Memory B cell (primary cell): ENCODE results near the gene CLHC1.
"Not testable (repeated sequence)": the region's sequence is repeated elsewhere in the genome, so short reads cannot be mapped to it uniquely, and the experiment has no call there.

Experiments used
- ATAC-seq: fragments of 150-1000 bp; cut with Tn5 transposase; 2 replicates; pipeline ENCODE4 v1.10.0; 2021; ENCODE audit warnings: low read depth, mild to moderate bottlenecking, moderate library complexity
- DNase-seq, 2 donors: peaks; one replicate each; pipeline ENCODE4 v3.0.0; 2022; ENCODE audit warnings: low spot score in 2 of 2
- H3K27ac Mint-ChIP-seq: one replicate; pipeline ENCODE4 v1.8.0; 2022; ENCODE audit warnings: mild to moderate bottlenecking, moderate library complexity, mixed read lengths
- H3K27me3 Mint-ChIP-seq: one replicate; pipeline ENCODE4 v1.8.0; 2022; ENCODE audit warnings: mixed read lengths
- H3K36me3 Mint-ChIP-seq: one replicate; pipeline ENCODE4 v1.8.0; 2022; ENCODE audit warnings: mild to moderate bottlenecking, mixed read lengths
- H3K4me1 Mint-ChIP-seq: one replicate; pipeline ENCODE4 v1.8.0; 2022; ENCODE audit warnings: mixed read lengths
- H3K4me3 Mint-ChIP-seq: one replicate; pipeline ENCODE4 v1.8.0; 2022; ENCODE audit warnings: mild to moderate bottlenecking, moderate library complexity, mixed read lengths
- H3K9me3 Mint-ChIP-seq: one replicate; pipeline ENCODE4 v1.8.0; 2022; ENCODE audit warnings: mixed read lengths

CLHC1 gene

DNA sequence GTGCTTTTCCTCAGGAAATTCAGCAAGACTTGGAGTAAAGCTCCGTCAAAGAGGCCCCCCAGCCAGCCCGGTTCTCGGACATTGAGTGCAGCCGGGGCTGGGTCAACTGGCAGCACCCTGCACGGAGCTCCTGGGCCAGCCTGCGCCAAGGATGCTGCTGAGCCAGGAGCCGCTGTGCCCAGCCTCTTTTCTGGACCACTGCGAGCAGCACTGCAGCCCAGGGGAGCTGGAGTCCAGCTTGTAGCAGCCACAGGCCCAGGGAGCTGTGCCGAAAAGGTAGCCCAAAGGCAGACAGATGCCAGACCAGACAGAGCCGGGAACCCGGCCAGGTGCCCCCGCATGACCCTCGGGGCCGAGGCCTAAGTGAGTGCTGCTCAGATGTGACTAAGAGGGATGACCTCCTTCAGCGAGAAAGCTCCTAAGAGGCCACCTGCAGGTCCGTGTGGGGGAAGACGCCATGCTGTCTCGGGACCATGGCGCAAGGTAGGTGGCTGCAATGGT lies 7.3 kb downstream of the CLHC1 start:
- Mint-ChIP-seq H3K4me3 (no peak overlapping the region), H3K27me3 (no peaks in the 10 kb centered on the region), H3K36me3 (no peaks in the 10 kb centered on the region), H3K4me1 (peaks cover 16% of the 10 kb centered on the region), H3K27ac (no peak overlapping the region), H3K9me3 (no peaks in the 10 kb centered on the region)
- DNase-seq (no peak), ATAC-seq (no peak)

DNA sequence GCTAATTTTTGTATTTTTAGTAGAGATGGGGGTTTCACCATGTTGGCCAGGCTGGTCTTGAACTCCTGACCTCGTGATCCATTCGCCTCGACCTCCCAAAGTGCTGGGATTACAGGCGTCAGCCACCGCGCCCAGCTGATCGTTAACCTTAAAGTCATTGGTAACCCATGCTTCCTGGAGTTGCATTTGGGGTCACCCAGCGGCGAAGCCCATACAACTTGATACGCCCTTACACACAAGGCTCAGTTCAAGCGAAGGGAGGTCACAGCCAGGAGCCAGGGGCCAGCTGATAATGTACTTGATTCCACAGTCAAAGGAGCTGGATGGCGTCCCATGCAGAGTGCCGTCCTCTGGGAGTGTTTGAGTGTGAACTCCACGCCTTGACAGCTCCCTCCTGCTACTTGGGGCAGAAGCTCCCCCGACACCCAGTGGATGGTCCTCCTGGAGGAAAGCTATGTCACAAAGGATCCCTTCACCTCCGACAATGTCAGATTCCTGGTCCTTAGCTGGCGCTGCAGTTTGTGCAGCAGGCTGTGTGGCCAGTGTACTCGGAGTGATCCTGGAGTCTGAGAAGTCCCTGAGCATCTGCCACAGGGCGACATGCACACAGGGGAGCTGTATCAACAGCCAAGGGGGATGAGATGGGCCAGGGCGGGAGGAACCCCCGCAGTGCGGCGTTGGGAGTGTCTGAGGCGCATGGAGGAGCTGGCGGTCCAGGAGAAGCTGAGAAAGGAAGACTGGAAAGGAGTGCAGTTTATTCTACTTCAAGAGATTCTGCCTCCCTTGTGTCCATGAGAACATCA lies 7.9 kb downstream of the CLHC1 start:
- Mint-ChIP-seq H3K36me3 (no peaks in the 10 kb centered on the region), H3K27me3 (no peaks in the 10 kb centered on the region), H3K4me3 (peak overlapping the region; percentile 86), H3K27ac (peak overlapping the region; percentile 75), H3K9me3 (no peaks in the 10 kb centered on the region), H3K4me1 (peaks cover 16% of the 10 kb centered on the region)
- ATAC-seq (no peak), DNase-seq (peak; percentile 3 to 31)

DNA sequence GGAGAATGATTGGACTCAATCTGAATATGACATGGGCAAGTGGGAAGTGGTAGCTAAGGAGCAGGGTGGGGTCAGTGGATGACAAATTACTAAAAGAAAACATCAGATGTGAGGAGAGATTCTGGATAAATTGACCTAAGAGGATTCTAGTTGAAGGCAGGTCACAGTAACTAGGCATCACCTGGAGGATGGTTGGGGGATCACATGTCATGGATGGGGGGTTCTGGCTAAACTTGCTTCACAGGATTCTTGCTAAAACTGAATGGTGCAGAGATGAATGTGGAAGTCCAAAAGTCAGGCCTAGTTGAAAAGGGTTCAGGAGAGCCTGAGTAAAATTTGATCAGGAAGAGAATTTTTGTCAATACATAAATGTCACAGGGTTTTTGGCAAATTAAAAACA lies 18.3 kb downstream of the CLHC1 start:
- Mint-ChIP-seq H3K9me3 (no peaks in the 10 kb centered on the region), H3K27me3 (no peaks in the 10 kb centered on the region), H3K36me3 (no peaks in the 10 kb centered on the region), H3K4me1 (no peaks in the 10 kb centered on the region), H3K4me3 (no peak overlapping the region), H3K27ac (peak overlapping the region; percentile 10)
- ATAC-seq, result no peak
- no peak for DNase-seq

DNA sequence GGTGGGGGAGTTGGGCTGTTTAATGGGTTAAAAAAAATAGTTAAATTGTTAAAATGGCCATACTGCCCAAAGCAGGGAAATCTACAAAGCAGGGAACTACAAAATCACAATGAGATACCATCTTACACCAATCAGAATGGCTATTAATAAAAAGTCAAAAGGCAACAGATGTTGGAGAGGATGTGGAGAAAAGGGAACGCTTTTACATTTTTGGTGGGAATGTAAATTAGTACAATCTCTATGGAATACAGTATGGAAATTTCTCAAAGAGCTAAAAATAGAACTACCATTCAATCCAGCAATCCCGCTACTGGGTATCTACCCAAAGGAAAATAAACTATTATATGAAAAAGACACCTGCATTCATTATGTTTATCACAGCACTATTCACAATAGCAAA lies 27.1 kb downstream of the CLHC1 start:
- H3K9me3 Mint-ChIP-seq, result peaks cover 10% of the 10 kb centered on the region
- no peak overlapping the region for H3K27ac Mint-ChIP-seq
- ATAC-seq, result no peak
- no peaks in the 10 kb centered on the region for H3K4me1 Mint-ChIP-seq
- no peak overlapping the region for H3K4me3 Mint-ChIP-seq
- H3K36me3 Mint-ChIP-seq, result peaks cover 19% of the 10 kb centered on the region
- DNase-seq, result no peak
- no peaks in the 10 kb centered on the region for H3K27me3 Mint-ChIP-seq

DNA sequence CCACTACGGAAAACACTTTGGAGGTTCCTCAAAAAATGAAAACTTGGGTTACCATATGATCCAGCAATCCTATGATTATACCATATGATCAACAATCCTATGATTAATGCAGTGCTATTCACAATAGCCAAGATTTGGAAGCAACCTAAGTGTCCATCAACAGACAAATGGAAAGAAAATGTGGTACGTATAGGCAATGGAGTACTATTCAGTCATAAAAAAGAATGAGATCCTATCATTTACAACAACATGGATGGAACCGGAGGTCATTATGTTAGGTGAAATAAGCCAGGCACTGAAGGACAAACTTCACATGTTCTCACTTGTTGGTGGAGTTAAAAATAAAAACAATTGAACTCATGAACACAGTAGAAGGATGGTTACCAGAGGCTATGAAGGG lies 27.6 kb downstream of the CLHC1 start:
- no peak for DNase-seq
- Mint-ChIP-seq H3K9me3 (peaks cover 11% of the 10 kb centered on the region), H3K27me3 (no peaks in the 10 kb centered on the region), H3K27ac (no peak overlapping the region), H3K4me3 (no peak overlapping the region), H3K36me3 (peaks cover 23% of the 10 kb centered on the region), H3K4me1 (no peaks in the 10 kb centered on the region)
- no peak for ATAC-seq

DNA sequence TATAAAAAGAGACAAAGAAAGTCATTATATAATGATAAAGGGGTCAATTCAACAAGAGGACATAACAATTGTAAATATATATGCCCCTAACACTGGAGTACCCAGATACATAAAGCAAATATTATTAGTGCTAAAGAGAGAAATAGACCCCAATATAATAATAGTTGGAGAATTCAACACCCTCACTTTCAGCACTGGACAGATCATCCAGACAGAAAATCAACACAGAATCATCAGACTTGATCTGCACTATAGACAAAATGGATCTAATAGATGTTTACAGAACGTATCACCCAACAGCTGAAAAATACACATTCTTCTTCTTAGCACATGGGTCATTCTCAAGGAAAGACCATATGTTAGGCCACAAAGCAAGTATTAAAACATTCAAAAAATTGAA lies 31.7 kb downstream of the CLHC1 start:
- H3K9me3 Mint-ChIP-seq, result peaks cover 12% of the 10 kb centered on the region
- ATAC-seq (no peak), DNase-seq (no peak)
- H3K27ac Mint-ChIP-seq, result no peak overlapping the region
- no peaks in the 10 kb centered on the region for H3K4me1 Mint-ChIP-seq
- H3K36me3 Mint-ChIP-seq, result peaks cover 30% of the 10 kb centered on the region
- H3K4me3 Mint-ChIP-seq, result no peak overlapping the region
- H3K27me3 Mint-ChIP-seq, result no peaks in the 10 kb centered on the region

DNA sequence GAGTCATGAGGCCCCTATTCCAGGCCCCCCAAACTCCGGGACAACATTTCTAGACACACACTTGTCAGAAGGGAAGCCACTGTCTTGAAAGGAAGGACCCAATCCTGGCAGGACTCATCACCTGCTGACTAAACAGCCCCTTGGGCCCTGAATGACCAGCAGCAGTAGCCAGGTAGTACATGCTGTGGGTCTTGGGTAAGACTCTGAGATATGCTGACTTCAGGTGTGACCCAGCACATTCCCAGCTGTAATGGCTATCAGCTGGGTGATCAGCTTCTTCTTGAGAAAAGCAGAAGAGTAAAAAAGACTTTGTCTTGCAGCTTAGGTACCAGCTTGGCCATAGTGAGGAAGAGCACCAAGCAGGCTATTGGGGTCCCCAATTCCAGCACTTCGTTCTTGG lies 35.6 kb downstream of the CLHC1 start:
- H3K9me3 Mint-ChIP-seq, result peaks cover 13% of the 10 kb centered on the region
- no peaks in the 10 kb centered on the region for H3K4me1 Mint-ChIP-seq
- H3K27me3 Mint-ChIP-seq, result no peaks in the 10 kb centered on the region
- no peak for DNase-seq
- peaks cover 25% of the 10 kb centered on the region for H3K36me3 Mint-ChIP-seq
- H3K4me3 Mint-ChIP-seq, result no peak overlapping the region
- no peak for ATAC-seq
- H3K27ac Mint-ChIP-seq, result no peak overlapping the region

DNA sequence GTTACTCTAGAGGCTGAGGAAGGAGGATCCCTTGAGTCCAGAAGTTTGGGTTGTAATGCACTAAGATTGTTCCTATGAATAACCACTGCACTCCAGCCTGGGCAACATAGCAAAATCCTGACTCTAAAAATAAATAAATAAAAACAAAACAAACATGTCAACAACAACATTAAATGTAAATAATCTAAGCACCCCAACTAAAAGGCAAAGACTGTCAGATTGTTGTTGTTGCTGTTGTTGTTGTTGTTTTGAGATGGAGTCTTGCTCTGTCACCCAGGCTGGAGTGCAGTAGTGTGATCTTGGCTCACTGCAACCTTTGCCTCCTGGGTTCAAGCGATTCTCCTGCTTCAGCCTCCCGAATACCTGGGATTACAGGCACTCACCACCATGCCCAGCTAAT lies 40.2 kb downstream of the CLHC1 start:
- H3K27me3 Mint-ChIP-seq, H3K27ac Mint-ChIP-seq, ATAC-seq, H3K4me3 Mint-ChIP-seq, H3K9me3 Mint-ChIP-seq, H3K4me1 Mint-ChIP-seq, DNase-seq: not testable (repeated sequence)
- peaks cover 16% of the 10 kb centered on the region for H3K36me3 Mint-ChIP-seq

DNA sequence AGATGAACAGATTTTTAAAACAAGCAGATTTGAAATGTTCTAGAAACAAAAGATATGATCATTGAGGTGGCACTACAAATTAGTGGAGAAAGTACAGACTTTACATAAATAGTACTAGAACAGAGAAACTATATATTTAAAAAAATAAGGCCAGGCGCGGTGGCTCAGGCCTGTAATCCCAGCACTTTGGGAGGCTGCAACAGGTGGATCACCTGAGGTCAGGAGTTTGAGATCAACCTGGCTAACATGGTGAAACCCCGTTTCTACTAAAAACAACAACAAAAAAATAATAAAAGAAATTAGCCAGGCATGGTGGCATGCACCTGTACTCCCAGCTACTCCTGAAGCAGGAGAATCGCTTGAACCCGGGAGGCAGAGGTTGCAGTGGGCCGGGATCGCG lies 45.3 kb downstream of the CLHC1 start:
- not testable (repeated sequence) for ATAC-seq, DNase-seq, H3K4me3 Mint-ChIP-seq, H3K9me3 Mint-ChIP-seq, H3K27ac Mint-ChIP-seq, H3K4me1 Mint-ChIP-seq, H3K27me3 Mint-ChIP-seq
- H3K36me3 Mint-ChIP-seq, result peaks cover 14% of the 10 kb centered on the region

DNA sequence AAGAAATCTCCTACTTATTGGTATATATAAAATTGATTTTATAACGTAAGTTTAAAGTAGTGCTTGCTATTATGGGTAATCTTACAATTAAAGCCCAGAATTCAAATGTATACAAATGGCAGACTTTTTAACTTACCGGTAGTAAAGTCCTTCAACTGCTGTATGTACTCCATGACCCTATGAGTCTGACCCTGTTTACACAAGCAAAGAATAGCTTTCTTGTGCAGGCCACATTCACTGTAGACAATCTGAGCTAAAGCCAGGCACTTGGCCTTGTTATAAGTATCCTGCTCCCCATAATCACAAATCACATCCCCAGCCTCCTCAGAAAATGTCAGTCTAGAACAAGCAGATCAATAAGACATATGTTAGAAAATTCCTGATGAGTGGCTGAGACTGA lies 51.7 kb downstream of the CLHC1 start:
- Mint-ChIP-seq H3K36me3 (no peaks in the 10 kb centered on the region), H3K27ac (no peak overlapping the region), H3K27me3 (no peaks in the 10 kb centered on the region), H3K4me3 (no peak overlapping the region), H3K9me3 (no peaks in the 10 kb centered on the region), H3K4me1 (peaks cover 9% of the 10 kb centered on the region)
- DNase-seq (no peak), ATAC-seq (no peak)

DNA sequence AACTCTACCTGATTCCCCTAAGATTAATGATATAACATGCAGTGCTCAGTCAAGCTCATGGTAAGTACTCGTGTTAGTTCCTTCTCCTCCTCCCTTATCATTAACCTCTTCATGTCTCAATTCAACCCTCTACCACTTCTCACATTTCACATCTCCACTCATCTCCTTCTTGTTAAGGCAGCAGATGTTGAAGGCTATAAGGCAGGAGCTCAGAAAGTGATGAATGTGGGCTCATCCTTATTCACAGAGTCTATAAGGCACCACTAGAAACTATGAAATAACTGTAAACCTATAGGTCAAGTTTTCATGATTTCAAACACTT lies 56.0 kb downstream of the CLHC1 start:
- no peaks in the 10 kb centered on the region for H3K9me3 Mint-ChIP-seq
- no peaks in the 10 kb centered on the region for H3K36me3 Mint-ChIP-seq
- H3K4me1 Mint-ChIP-seq, result peaks cover 9% of the 10 kb centered on the region
- no peak for DNase-seq
- peak; percentile 12 for ATAC-seq
- H3K4me3 Mint-ChIP-seq, result peak overlapping the region; percentile 30
- H3K27me3 Mint-ChIP-seq, result no peaks in the 10 kb centered on the region
- peak overlapping the region; percentile 51 for H3K27ac Mint-ChIP-seq

DNA sequence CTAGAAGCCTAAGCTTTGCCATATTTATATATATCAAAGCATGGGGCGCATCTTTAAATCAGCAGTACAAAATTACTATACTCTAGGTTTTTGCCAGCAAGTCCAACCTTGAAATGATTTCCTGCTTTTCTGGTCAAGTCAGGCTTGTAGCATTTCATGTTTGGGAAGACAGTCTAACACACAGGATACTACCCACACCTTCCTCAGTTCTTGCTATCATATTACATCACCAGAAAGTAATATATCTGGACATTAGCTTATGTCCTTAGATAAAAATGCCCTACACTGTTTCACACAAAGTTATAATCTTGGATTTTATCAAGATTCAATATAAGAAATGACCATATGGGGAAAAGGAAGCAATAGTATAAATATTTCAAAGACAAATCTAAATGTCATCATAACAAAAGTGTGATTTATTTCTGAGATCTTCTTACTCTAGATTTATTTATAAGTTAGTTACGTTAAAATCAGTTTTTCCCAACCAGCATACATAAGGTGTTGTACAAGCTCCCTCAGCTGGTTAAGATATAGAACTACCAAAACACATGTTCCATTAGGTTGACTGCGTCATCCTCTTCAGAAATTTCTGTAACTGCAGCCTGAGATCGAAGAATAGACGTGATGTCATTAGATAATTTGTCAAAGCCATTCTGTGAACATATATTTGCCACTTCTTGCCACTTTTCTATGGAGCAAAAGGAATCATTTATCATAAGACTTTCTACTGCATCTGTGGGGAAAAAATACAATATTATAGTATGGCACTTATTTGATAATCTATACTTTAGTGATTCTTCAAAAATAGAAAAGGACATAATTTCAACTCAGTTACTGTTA lies 56.6 kb downstream of the CLHC1 start:
- Mint-ChIP-seq H3K4me3 (no peak overlapping the region), H3K9me3 (no peaks in the 10 kb centered on the region), H3K27ac (peak overlapping the region; percentile 51), H3K36me3 (no peaks in the 10 kb centered on the region), H3K4me1 (peaks cover 7% of the 10 kb centered on the region), H3K27me3 (no peaks in the 10 kb centered on the region)
- peak in 1 of 2 donors; percentile 28 for DNase-seq
- peak; percentile 95 for ATAC-seq

DNA sequence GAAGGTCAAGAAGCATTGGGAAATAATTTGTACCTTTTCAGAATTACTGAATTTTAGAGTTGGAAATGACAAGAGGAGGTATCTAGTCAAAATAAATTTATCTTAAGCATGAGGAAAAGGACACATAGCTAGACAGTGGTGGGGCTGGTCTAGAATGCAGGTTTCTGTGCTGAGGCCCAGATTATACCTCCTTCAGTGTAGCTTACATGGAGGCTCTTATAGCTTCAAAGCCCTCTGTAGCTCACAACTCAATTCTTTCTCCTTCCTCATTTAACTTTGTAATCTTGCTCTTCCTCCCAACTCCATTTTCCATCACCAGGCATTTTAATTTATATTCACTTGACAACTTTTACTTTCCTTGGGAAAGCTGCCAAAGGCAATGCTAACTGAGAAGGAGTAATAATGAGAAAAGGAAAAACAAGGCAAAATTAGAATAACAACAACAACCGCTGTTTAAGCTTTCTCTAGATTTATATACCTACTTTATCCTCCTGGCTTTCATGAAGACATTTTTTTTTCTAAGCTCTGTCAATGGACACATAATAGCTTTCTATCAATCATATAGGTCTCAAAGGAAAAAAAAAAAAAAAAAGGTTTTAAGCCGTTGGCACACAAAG lies 58.5 kb downstream of the CLHC1 start:
- ATAC-seq (no peak), DNase-seq (no peak)
- peaks cover 7% of the 10 kb centered on the region for H3K4me1 Mint-ChIP-seq
- H3K4me3 Mint-ChIP-seq, result no peak overlapping the region
- no peaks in the 10 kb centered on the region for H3K36me3 Mint-ChIP-seq
- H3K27me3 Mint-ChIP-seq, result no peaks in the 10 kb centered on the region
- no peaks in the 10 kb centered on the region for H3K9me3 Mint-ChIP-seq
- H3K27ac Mint-ChIP-seq, result no peak overlapping the region

DNA sequence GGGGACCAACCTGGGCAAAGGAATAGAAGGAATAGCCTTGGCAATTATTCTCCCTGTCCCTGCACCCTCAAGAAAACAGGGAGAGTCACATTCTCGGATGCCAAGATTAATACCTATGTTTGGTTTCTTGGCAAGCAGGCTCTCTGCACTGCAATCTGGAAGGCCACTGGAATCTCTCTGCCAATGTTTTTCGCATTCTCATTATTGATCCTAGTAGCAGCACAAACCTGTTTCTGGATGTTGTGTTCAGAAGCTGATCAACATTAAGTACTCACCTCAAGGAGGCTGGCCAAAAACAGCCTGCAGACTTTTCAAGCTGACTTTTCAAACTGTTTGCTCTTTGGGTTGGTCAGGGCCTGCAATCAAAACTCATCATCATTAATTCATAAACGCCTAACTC lies 62.2 kb downstream of the CLHC1 start:
- Mint-ChIP-seq H3K36me3 (no peaks in the 10 kb centered on the region), H3K27me3 (no peaks in the 10 kb centered on the region), H3K4me3 (no peak overlapping the region), H3K4me1 (peaks cover 3% of the 10 kb centered on the region), H3K27ac (no peak overlapping the region), H3K9me3 (no peaks in the 10 kb centered on the region)
- DNase-seq, result no peak
- no peak for ATAC-seq
